Osteocyte (in vitro differentiated cells): ENCODE measurements around the gene AGPS. TPM values are rescaled to one million over a fixed set of nuclear protein-coding genes. Genes with fewer than 3 reads are reported as not detected.

Experiments used
- DNase-seq: peaks from one replicate; pipeline ENCODE4 v3.0.0; 2021; ENCODE audit warnings: mixed read lengths; ENCODE audit not compliant: unreplicated experiment; ENCODE audit errors: extremely low spot score
- H3K27ac Mint-ChIP-seq: one replicate; pipeline ENCODE4 v1.8.0; 2021; ENCODE audit warnings: mild to moderate bottlenecking, mixed read lengths; ENCODE audit not compliant: unreplicated experiment
- H3K27me3 Mint-ChIP-seq: one replicate; pipeline ENCODE4 v1.8.0; 2021; ENCODE audit warnings: mixed read lengths; ENCODE audit not compliant: unreplicated experiment
- H3K36me3 Mint-ChIP-seq: one replicate; pipeline ENCODE4 v1.8.0; 2021; ENCODE audit warnings: mixed read lengths; ENCODE audit not compliant: unreplicated experiment
- H3K4me1 Mint-ChIP-seq: one replicate; pipeline ENCODE4 v1.8.0; 2021; ENCODE audit warnings: mixed read lengths; ENCODE audit not compliant: unreplicated experiment
- H3K4me3 Mint-ChIP-seq: one replicate; pipeline ENCODE4 v1.8.0; 2021; ENCODE audit warnings: mild to moderate bottlenecking, moderate library complexity, mixed read lengths; ENCODE audit not compliant: unreplicated experiment
- H3K9me3 Mint-ChIP-seq: one replicate; pipeline ENCODE4 v1.8.0; 2021; ENCODE audit warnings: mixed read lengths; ENCODE audit not compliant: unreplicated experiment
- total RNA-seq: library from RNA; stranded (reverse); gene quantifications from 2 replicates; pipeline ENCODE4 v1.2.1, GENCODE V29; 2021
- TF ChIP-seq, protein P1 (sequence below): fragments of 200-600 bp; sonication (generic); IDR thresholded peaks from 2 replicates; pipeline ENCODE4 v1.5.0; 2021; ENCODE audit warnings: antibody characterized with exemption, mild to moderate bottlenecking, moderate library complexity

Gene AGPS
- total RNA-seq, 1 donor from 2014 or later, result 38.0 TPM

- Mint-ChIP-seq H3K36me3 (peaks cover 12% of the 10 kb centered on the region), H3K27ac (no peak overlapping the region), H3K27me3 (no peaks in the 10 kb centered on the region)
Measured at GRCh38 chr2:177501186-177501585, 108.6 kb downstream of the AGPS start.

GRCh38 chr2:177506505-177506904 is 113.9 kb downstream of the AGPS start:
- TF ChIP-seq, protein P1, sequence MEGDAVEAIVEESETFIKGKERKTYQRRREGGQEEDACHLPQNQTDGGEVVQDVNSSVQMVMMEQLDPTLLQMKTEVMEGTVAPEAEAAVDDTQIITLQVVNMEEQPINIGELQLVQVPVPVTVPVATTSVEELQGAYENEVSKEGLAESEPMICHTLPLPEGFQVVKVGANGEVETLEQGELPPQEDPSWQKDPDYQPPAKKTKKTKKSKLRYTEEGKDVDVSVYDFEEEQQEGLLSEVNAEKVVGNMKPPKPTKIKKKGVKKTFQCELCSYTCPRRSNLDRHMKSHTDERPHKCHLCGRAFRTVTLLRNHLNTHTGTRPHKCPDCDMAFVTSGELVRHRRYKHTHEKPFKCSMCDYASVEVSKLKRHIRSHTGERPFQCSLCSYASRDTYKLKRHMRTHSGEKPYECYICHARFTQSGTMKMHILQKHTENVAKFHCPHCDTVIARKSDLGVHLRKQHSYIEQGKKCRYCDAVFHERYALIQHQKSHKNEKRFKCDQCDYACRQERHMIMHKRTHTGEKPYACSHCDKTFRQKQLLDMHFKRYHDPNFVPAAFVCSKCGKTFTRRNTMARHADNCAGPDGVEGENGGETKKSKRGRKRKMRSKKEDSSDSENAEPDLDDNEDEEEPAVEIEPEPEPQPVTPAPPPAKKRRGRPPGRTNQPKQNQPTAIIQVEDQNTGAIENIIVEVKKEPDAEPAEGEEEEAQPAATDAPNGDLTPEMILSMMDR, result no peak
- H3K27me3 Mint-ChIP-seq, result no peaks in the 10 kb centered on the region

More at GRCh38 chr2:177501186-177501585, 108.6 kb downstream of the AGPS start:
- Mint-ChIP-seq H3K4me3 (no peak overlapping the region), H3K4me1 (peaks cover 8% of the 10 kb centered on the region), H3K9me3 (no peaks in the 10 kb centered on the region)
- TF ChIP-seq, protein P1, result no peak
- no peak for DNase-seq

GRCh38 chr2:177506998-177507397 is 114.4 kb downstream of the AGPS start:
- peaks cover 16% of the 10 kb centered on the region for H3K36me3 Mint-ChIP-seq
- no peaks in the 10 kb centered on the region for H3K27me3 Mint-ChIP-seq
- no peak overlapping the region for H3K4me3 Mint-ChIP-seq
- H3K27ac Mint-ChIP-seq, result no peak overlapping the region
- TF ChIP-seq, protein P1, result no peak
- H3K9me3 Mint-ChIP-seq, result no peaks in the 10 kb centered on the region
- H3K4me1 Mint-ChIP-seq, result no peaks in the 10 kb centered on the region
- DNase-seq, result no peak

More at GRCh38 chr2:177506505-177506904, 113.9 kb downstream of the AGPS start:
- Mint-ChIP-seq H3K27ac (no peak overlapping the region), H3K4me3 (no peak overlapping the region), H3K9me3 (no peaks in the 10 kb centered on the region), H3K36me3 (peaks cover 16% of the 10 kb centered on the region), H3K4me1 (no peaks in the 10 kb centered on the region)
- no peak for DNase-seq

DNA sequence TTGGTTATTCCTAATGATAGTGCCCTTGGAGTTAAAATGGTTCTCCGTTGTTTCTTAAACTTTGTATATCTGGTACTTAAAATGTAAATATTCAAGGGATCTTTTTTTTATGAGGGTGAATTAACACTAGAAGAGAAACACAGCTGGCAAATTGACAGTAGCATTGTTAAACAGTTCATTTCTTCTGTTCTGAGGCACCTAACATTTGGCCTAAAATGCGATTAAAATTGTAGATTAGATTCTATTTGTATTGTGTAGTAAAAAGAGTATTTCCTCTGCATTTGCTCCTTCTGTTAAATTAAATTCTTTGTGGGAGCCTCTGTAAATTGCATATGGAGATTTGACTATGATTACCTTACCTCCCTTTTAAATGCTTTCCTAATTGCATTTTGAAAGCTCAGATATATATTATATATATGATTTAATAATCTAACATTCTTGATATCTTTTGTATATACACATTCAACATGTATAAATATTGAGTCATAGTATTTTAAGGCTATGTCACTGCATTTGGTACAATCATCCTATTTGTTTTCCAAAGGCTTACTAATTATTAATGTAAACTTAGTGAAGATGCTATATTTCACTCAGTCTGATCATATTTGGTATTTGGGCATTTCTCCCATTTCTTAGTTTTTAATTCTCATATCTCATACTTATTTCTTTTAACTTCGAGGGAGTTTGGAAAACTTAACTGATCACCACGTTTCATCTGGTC is 124.4 kb downstream of the AGPS start:
- no peak overlapping the region for H3K27ac Mint-ChIP-seq
- H3K36me3 Mint-ChIP-seq, result peaks cover 9% of the 10 kb centered on the region
- no peaks in the 10 kb centered on the region for H3K9me3 Mint-ChIP-seq
- H3K4me1 Mint-ChIP-seq, result no peaks in the 10 kb centered on the region
- DNase-seq, result no peak
- no peaks in the 10 kb centered on the region for H3K27me3 Mint-ChIP-seq
- no peak overlapping the region for H3K4me3 Mint-ChIP-seq
- TF ChIP-seq, protein P1, result no peak

GRCh38 chr2:177518754-177519153 is 126.2 kb downstream of the AGPS start:
- H3K36me3 Mint-ChIP-seq, result peaks cover 6% of the 10 kb centered on the region
- no peak for DNase-seq
- no peak overlapping the region for H3K4me3 Mint-ChIP-seq
- no peaks in the 10 kb centered on the region for H3K4me1 Mint-ChIP-seq
- no peaks in the 10 kb centered on the region for H3K27me3 Mint-ChIP-seq
- TF ChIP-seq, protein P1, result no peak
- no peaks in the 10 kb centered on the region for H3K9me3 Mint-ChIP-seq
- no peak overlapping the region for H3K27ac Mint-ChIP-seq
